HCEC 1CT (cell line): ENCODE data around the gene ZNF277.
"Not testable (repeated sequence)": the region's sequence is repeated elsewhere in the genome, so short reads cannot be mapped to it uniquely, and the experiment has no call there.

Experiments used
- DNase-seq: peaks from one replicate; pipeline ENCODE4 v3.0.0-alpha.2; 2017

Gene ZNF277

DNA sequence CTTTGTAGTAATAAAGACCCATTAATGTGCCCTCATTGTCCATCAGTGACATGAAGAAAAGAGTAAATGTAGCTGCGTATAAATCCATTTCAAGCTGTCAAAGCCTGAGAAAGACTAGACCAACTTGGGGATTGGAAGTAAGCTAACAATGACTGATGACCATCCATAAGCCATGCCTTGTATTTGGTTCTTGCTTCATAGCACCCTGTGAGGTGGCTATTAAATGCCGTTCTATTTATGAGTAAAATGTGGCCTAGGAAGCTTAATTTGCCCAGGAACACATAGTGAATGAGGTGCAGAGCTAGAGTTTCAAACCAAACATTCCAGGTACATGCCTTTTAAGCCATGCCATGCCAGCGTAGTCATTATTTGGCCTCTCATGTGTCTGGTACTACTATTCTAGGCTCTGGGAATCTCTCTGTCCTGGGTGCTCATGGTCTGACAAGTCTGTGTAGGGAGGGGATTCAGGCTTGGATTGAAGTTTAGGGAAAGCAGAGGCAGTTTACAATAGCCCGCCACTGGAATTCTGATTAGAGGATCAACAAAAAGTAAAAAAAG lies 92.1 kb downstream of the ZNF277 start:
- no peak for DNase-seq

DNA sequence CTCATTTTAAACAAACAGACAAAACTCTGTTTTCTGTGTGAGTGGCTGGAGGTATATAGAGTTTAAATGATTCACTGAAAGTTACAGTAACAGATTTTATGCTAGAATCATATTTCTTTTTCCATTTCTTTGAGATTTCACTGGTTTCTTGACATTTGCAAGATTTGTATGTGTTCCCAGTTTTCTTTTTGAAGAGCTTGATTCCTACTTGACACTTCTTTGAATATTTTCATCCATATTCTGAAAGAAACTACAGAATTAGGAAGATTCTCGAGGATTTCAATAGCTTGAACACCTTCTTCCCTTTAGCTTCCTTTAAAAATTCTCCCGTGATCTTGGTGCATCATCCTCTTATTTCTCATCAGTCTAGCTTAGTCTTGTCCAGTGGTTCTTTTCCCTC lies 93.6 kb downstream of the ZNF277 start:
- no peak for DNase-seq

DNA sequence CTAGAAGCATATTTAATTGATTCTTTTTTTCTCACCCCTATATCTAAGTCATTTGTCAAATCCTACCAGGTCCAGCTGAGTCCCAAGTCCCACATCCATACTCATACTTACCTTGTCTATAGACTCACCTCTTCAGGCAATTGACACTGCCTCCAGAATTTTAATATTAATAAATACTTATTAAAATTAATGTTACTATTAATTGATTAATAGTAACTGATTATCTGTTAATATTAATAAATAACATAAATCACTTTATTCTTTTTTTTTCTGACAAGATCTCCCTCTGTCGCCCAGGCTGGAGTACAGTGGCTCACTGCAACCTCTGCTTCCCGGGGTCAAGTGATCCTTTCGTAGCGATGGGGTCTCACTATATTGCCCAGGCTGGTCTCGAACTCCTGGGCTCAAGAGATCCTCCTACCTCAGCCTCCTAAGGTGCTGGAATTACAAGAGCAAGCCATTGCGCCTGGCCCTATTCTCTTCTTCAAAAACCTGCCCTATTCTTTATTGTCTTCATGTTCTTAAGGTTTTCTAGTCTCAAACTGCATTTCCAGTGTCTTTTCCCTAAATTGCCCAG lies 94.4 kb downstream of the ZNF277 start:
- no peak for DNase-seq

DNA sequence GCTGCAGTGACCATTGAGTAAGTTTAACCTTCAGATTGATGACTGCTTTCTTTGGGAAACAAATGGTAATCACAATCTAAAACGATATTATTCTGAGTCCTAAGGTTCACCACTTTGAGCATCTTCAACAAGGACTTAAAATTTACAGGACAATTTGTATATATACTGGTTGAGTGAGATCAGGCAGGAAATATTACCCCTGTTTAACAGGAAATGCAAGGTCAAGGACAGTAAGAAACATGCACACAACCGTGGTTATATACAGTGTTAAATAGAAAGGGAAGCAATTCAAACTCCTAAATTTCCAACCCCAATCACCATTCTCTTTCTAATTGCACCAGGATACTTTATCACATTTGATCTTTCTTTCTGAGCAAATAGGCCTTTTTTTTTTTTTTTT lies 96.1 kb downstream of the ZNF277 start:
- DNase-seq, result no peak

DNA sequence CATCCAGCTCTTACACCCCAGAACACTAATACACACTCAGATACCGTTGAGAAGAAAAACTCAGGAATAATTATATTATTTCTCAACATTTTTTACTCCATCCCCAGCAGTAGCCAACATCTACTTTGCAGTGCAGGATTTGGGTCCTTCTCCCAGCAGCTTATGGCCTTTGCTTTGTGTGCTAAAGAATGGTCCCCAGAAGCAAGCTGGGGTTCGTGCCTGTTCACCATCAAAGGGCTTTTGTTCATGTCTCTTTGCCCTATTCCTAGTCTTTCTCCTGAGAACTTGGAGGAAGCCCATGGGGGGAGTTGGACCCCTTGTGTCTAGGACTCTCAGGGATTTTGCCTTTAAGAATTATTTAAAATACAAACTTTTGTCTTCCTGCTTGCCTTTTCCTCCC lies 100.4 kb downstream of the ZNF277 start:
- no peak for DNase-seq

DNA sequence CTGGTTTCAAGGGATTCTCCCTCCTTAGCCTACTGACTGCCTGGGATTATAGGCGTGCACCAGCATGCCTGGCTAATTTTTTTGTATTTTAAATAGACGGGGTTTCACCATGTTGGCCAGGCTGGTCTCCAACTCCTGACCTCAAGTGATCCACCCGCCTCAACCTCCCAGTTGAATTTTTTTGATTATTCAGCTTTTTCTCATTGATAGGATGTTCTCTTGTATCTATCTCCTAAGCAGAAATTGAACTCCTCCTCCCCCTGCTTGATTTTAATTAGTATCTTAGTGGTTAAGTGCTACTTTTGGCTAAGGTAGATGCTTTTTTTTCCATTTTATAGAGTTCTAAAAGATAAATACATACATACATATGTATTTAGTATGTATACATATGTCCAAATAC lies 101.0 kb downstream of the ZNF277 start:
- no peak for DNase-seq

DNA sequence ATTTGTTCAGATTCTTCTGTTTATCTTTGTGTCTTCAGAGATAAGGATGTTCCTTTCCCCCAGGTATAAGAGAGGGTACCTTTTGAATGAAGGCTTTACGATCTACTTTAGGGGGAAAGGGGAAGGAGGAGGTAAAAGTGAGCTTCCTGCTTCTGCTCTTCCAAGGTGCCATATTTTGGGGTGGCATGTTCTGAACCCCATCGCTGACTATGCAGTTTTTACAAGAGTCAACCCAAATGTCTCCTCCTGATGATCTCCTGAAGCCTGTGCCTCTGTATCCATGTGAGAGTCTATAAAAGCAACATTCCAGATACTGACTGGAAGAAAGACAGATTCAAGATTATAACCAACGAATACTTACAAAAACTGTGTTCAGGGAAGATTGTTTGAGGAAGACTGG lies 102.5 kb downstream of the ZNF277 start:
- DNase-seq, result no peak

DNA sequence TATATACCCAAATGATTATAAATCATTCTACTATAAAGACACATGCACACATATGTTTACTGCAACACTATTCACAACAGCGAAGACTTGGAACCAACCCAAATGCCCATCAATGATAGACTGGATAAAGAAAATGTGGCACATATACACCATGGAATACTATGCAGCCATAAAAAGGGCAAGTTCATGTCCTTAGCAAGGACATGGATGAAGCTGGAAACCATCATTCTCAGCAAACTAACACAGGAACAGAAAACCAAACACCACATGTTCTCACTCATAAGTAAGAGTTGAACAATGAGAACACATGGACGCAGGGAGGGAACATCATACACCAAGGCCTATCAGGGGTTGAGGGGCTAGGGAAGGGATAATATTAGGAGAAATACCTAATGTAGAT lies 110.3 kb downstream of the ZNF277 start:
- DNase-seq, result not testable (repeated sequence)

DNA sequence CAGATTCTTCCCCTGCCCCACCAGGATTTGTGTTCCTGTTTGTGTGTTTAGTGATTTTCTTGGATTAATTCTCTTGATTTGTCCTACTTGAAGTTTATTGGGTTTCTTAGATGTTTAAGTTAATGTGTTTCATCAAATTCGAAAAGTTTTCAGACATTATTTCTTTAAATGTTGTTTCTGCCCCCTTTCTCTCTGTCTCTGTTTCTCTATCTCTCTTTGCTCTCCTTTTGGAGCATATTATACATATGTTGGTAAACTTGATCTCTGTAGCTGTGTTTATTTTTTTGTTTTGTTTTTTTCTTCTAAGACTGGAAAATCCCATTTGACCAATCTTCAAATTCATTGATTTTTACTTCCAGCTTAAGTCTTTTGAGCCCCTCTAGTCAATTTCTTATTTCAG lies 115.6 kb downstream of the ZNF277 start:
- DNase-seq, result no peak

DNA sequence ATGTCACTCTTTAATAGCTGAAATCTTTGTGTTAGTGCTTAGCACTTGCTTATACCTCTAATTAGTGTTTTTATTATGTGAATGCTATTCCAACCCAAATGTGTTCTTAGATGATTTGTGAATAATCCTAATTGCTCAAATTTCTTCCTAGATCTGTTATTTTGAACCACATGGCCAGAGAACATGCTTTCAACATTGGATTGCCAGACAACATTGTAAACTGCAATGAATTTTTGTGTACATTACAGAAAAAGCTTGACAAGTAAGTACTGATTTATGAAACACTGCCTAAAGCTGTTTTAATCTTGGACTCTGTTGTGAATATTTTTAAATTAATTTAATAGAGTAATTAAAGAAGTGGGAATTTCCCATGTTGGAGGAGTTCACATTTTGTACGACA lies 121.1 kb downstream of the ZNF277 start:
- DNase-seq, result no peak

DNA sequence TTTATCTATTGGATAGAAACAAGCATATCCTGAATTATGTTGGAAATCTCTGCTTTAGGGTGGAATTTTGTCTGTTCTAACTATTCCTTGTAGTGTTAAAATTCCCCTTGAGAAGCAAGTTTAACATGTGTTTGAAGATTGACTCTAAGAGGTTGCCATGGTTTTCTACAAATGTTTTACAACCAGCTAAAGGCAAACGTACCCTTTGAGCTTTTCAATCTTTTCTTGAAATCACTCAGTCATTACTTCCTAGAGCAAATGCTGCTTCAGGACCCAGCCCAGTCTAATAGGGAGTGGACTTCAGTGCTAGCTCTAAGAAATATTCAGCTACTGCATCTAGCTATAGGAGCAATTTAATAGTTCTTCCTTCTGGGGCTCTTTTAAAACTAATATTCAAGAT lies 125.0 kb downstream of the ZNF277 start:
- no peak for DNase-seq

DNA sequence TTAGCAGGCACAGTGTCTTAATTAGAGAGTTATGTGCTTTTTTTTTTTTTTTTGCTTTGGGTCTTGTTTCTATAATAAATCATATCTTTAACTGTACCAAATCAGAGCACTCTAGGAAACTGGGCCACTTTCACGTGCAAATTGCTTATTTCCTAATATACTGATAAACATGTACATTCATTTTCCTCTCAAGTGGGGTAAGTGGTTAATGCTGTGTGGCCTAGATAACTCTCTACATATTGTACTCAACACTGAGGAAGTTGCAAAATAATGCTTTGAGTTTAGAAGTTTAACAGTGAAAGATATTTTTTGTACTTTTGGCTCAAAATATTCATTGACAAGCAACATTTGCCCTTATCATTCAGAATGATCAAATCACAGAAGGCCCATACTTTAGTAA lies 127.9 kb downstream of the ZNF277 start:
- no peak for DNase-seq

DNA sequence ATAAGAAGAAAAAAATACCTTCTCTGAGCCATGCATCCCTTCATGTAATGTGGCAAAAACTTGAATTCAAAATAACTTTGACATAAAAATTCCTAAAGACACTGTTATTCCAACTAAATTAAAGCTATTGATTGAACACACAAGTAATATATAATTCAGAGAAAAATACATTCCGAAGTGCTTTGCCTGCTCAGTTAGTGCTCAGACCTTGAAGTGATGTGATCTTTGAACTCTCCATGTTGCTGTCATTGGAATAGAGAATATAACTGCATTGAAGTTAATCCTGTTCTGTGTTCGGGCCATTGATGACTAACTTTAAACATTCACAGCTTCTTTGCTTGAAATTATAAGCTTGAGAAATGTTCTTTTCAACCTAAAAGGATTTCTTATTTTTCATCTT lies 129.8 kb downstream of the ZNF277 start:
- no peak for DNase-seq

DNA sequence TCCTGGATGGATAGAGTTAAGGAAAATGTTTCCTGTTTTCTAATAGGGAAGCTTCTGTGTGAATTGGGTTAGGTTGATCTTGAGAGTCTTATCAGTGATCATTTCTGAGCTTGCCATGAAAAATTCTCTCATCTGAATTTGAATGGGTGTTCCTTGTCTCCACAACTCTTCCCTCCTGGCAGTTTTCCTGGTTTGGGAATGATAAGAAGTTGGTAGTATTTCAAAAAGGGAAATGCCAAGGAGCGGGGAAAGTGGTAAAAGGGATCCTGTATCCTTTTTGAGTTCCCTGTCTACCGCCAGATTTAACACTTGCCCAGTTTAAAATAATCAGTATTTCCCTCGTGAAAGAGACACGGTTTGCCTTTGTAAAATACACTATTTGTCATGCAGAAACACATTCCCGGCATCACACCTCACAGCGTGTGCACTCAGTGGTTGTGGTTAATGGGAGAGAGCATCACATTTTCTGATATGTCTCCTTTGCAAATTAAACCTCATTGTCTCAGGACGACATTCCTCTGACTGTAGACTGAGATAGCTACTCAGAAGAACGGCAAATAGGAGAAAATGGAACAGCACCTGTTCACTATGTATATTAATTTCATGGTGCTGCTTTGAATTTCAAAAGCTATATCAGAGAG lies 130.6 kb downstream of the ZNF277 start:
- DNase-seq, result no peak

DNA sequence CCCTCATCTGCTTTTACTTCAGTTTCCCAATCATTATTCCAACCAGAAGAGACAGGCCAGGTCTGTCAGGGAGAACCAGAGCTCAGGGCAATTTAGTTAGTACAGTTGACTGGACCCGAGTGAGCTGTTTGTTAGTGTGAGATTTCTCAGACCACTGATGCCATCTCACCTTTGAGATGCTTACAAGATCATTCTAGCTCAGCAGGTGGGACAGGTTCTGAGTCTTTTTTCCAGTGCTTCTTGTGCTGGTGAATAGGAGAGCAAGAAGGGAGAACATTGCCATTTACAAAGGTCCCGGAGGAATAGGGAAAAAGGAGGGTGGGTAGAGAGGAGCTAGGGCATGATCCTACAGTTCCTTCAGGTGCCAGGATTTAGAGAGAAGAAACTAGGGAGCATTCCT lies 131.4 kb downstream of the ZNF277 start:
- no peak for DNase-seq

DNA sequence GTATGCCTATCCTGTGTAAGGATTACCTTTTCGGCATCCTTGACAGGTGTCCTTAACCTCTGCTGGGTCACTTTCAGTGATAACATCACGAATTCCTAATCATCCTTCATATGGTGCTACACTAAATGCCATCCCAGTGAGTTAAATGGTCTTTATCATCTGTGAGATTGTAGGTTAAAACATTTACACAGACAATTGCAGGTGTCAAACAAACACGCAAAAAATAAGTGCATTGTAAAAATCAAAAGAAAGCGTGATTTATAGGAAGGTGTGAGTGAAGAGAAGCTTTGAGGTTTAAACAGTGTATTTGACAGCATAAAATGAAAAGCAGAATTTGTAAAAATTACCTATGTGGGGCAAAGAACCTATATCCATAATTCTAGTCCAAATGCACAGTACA lies 132.3 kb downstream of the ZNF277 start:
- DNase-seq, result no peak

DNA sequence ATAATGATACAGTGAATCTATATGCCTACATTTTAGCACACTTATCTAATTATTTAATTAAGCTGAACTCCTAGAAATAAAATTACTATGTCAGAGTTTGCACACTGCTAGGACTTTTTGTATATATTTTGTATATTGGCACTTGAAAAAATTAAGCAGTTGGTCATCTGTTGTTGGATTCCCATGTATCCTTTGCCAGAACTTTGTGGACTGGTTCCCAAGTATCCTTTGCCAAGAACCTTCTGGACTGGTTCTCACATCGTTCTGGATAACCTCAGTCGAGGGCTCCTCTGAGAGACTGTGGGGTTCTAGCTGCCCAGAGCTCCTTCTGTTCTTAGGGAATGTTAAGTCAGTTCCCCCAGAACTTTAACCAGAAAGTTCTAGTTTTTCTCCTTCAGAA lies 135.0 kb downstream of the ZNF277 start:
- no peak for DNase-seq

DNA sequence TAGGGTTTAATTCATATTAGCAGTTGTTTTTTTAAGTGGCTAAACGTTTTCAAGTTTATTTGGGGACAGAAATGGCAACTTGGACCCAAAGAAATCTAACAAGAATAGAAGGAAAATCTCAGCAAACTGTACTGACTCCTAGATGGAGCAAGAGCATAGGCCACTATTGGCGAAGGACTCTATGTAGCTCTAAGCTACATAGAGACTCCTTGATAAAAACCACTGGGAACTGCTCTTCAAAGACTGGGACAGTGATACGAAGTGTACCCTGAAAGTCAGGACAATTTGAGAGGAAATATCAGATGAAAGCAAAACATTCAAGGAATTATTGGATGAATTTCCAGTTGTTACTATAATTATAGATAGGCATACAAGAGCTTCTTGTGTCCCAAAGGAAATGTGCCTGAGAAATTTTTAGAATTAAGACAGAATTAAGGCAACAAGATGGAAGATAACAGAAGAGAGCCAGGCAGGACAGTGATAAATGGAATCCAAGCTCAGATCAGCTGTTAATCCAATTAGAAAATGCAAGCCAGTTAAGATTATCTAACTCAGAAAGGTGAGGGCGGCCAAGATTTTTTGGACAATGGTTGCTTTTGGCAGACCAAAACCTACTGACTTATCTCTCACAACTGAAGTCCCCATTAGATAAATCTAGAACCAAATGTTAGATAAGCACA lies 140.0 kb downstream of the ZNF277 start:
- no peak for DNase-seq

DNA sequence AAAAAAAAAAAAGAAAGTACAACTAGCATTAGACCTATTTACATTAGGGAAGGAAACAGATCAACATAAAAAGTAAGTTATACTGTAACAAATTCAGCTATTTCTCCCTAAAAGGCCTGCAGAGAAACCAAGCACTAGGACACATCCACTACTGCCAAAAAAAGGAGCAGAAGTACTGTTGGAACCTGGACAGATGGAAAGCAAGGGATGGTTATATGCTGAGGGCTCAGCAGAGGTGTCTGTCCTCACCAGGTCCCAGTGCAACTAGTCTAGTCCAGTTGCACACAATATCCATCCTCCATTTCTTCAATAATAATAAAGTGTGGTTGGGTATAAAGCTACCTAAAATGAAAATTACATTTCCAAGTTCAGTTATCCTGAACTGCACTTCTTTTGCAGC lies 140.6 kb downstream of the ZNF277 start:
- no peak for DNase-seq

DNA sequence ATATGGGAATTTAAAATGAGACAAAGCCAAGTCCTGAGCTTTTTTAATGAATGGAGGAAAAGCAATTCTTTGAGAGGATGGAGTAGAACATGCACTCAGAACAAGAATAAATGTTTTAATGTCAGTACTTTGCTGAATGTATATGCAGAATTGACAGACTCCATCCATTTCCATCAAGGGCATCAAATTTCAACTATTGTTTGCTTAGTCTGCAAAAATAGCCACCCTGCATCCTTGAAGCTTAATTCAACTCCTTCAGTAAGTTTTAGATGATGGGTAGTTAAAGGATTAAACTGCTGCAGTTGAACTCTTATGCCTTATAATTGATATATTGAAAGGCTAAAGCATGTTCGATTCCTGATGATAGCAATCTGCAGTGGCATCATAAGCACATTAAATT lies 144.1 kb downstream of the ZNF277 start:
- DNase-seq, result no peak

DNA sequence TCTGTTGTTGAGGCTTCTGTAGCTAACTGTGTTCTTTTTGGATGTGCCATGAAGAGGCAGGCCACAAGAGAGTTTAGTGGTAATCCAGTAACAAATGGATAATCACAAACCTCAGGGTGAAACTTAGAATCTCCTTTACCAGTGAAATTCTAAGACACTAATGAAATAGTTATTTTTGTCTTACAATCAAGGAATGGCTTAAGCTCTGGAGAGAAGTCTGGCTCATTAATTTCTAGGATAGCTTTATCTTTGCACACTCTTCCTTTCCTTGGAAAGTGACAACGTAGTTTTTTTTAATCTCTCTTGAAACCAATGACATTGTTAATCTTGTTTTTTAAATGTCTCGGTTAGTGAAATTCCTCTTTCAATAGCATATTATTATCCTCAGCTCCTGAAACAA lies 150.1 kb downstream of the ZNF277 start:
- DNase-seq, result no peak

DNA sequence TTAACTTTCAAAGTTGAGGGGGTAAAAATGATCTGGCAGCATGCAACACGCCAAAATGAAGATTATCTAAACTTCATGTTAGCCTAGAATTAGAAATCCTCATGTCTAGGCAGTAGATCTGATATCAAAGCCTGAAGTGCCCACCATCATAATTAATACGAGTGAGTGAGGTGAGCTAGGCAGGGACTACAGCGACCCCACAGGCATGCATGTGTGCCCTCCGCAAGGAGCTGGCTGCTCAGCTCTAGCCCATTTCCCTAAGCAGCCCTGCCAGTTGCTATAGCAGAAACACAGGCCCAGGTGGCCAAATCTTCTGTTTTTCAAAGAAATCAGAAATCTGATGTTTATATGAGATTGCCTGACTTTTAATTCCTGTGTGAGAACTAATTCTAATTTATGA lies 150.6 kb downstream of the ZNF277 start:
- no peak for DNase-seq

DNA sequence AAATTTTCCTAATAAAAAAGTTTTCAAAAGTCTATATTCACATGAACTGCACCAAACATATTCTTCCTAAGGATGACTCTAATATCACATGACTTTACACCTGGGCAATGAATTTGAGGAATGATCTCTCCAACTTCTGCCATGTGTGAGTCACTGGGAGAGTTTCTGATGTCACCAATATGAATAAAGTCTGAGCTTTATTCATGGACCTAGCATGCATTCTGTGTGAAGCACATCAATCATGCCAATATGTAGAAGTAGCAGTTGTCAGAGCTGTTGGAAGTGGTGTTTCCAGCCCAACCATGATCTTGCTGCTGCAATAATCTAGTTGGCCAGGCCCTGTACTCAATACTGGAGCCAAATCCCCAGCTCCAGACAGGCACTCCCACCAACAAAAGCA lies 152.0 kb downstream of the ZNF277 start:
- peak; percentile 1 for DNase-seq

DNA sequence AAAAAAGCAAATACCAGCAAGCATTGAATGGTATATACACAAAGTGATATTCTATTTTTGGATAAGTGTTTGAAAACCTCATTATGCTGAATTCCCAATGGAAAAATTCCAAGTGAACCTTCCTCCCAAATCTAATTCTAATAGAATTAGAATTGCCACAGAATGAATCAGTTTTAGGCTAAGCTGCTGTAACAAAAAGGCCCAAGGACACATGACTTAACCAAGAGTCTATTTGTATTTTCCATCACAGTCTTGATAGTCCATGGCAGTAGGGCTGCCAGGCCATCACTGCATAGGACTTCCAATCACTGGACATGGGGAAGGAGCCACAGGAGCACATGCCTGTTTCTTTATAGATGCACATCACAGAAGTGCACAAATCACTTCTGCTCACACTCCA lies 152.6 kb downstream of the ZNF277 start:
- DNase-seq, result no peak

DNA sequence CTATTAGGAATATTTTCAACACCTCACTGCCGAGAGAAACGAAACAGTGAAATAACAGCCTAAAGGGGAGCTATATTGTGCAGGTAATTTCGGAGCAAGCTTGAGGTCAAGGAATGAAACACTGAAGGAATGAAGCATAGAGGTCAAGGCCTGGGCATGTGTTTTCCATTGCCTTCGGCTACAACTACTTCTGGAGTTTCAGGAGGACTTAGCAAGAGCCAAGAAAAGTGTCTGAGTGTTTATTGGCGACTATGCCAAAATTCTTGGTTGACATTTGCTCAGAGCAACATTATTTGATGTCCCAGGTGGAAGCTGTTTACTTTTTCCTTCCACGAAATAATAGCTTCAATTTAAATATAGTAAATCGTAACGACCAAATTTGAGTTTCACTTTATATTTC lies 154.2 kb downstream of the ZNF277 start:
- DNase-seq, result no peak
